CD4-positive, alpha-beta T cell treated with Interleukin-15 for 4 hours (primary cell): Measurements from ENCODE around the gene TNFRSF17.
"Not testable (repeated sequence)": the region's sequence is repeated elsewhere in the genome, so short reads cannot be mapped to it uniquely, and the experiment has no call there.

Experiments used
- DNase-seq: peaks from one replicate; pipeline ENCODE4 v3.0.0-alpha.2; 2020; ENCODE audit warnings: low spot score

Gene TNFRSF17

GRCh38 chr16:11964761-11965551 is at the start of gene TNFRSF17:
Gene TNFRSF17 (plus strand): TSS chr16:11965210. CDS start chr16:11965325, 115 bp downstream.
- DNase-seq = no peak

GRCh38 chr16:11915644-11916523 is 49.1 kb upstream of the TNFRSF17 start, which contains the start of gene GSPT1:
Gene GSPT1 (minus strand): TSS chr16:11915956. CDS start chr16:11915720, 236 bp downstream.
- peak; percentile 99 for DNase-seq

- DNase-seq = no peak
These were observed 48.3 kb upstream of the TNFRSF17 start for GRCh38 chr16:11916524-11917285.

GRCh38 chr16:11924046-11924445 is 41.0 kb upstream of the TNFRSF17 start:
- DNase-seq = not testable (repeated sequence)

- DNase-seq = not testable (repeated sequence)
These were observed 37.7 kb upstream of the TNFRSF17 start for GRCh38 chr16:11927350-11927749.

- DNase-seq = not testable (repeated sequence)
These were observed 23.1 kb upstream of the TNFRSF17 start, which contains the start of gene NPIPB2 for GRCh38 chr16:11941945-11942344. Gene NPIPB2 (minus strand): TSS chr16:11942045. CDS start chr16:11942045, 0 bp downstream.

GRCh38 chr16:11946433-11946832 is 18.6 kb upstream of the TNFRSF17 start:
- no peak for DNase-seq

- no peak for DNase-seq
These were observed 16.2 kb upstream of the TNFRSF17 start for GRCh38 chr16:11948819-11949218.

GRCh38 chr16:11949527-11949926 is 15.5 kb upstream of the TNFRSF17 start:
- peak; percentile 2 for DNase-seq

GRCh38 chr16:11950388-11950787 is 14.6 kb upstream of the TNFRSF17 start:
- no peak for DNase-seq

GRCh38 chr16:11953576-11953975 is 11.4 kb upstream of the TNFRSF17 start:
- not testable (repeated sequence) for DNase-seq

GRCh38 chr16:11955713-11956123 is 9.3 kb upstream of the TNFRSF17 start:
- DNase-seq = no peak

GRCh38 chr16:11956558-11956957 is 8.5 kb upstream of the TNFRSF17 start:
- DNase-seq = no peak

GRCh38 chr16:11957591-11958395 is 7.2 kb upstream of the TNFRSF17 start:
- no peak for DNase-seq

GRCh38 chr16:11962457-11962856 is 2.6 kb upstream of the TNFRSF17 start:
- not testable (repeated sequence) for DNase-seq

- not testable (repeated sequence) for DNase-seq
These were observed 2.0 kb upstream of the TNFRSF17 start for GRCh38 chr16:11962978-11963377.

- no peak for DNase-seq
These were observed 1.3 kb upstream of the TNFRSF17 start for GRCh38 chr16:11963706-11964105.

- no peak for DNase-seq
These were observed 1.2 kb downstream of the TNFRSF17 start for GRCh38 chr16:11966173-11966572.

- no peak for DNase-seq
These were observed 2.3 kb downstream of the TNFRSF17 start for GRCh38 chr16:11967195-11967911.

- DNase-seq = no peak
These were observed 3.6 kb downstream of the TNFRSF17 start for GRCh38 chr16:11968577-11968976.
